Suppressor macrophage (primary cell): ENCODE results near the gene TNFRSF14.
A peak's percentile ranks its signal among the peaks of the same experiment; 100 is the strongest.

Experiments
- DNase-seq, 4 experiments: peaks; one replicate each; pipeline ENCODE4 v3.0.0-alpha.2; 2020 to 2022
- total RNA-seq, 17 experiments: gene quantifications; one replicate each; lab custom pipeline; 2026; ENCODE audit warnings: mixed read lengths in 6 of 17, inconsistent platforms in 3 of 17; lab: John Stamatoyannopoulos, UW

Gene TNFRSF14
- total RNA-seq: 63.2 to 233 (median 121) reads per million in 17 experiments

GRCh38 chr1:2556277-2556677 lies at the start of gene TNFRSF14:
Gene TNFRSF14, plus strand, starts transcription at chr1:2556371. Its CDS starts 294 bp downstream, at chr1:2556665.
- DNase-seq: peak in 1 of 4 experiments; percentile 78

- DNase-seq: no peak
These were observed 49.1 kb upstream of the TNFRSF14 start for GRCh38 chr1:2506901-2507565.

GRCh38 chr1:2507744-2508155 lies 48.4 kb upstream of the TNFRSF14 start:
- no peak for DNase-seq

DNA sequence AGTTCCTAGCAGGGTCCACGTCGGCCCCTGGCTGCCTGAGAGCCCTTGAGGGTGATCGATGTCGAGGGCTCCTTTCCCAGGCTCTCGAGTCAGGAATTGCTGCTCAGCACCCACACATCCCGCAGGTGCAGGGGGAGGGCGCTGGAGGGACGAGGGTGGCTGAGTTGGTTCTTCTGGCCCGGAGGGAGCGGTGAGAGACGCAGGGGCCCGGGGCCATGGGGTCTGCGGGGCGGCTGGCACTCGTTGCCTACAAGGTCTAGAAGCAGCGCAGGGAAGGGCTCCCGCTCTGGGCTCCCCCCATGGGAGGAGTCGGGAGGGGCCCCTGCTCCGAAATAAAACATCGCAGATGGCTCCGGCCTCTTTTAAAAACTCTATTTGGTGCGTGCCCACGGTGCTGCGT lies 48.0 kb upstream of the TNFRSF14 start:
- DNase-seq: no peak

DNA sequence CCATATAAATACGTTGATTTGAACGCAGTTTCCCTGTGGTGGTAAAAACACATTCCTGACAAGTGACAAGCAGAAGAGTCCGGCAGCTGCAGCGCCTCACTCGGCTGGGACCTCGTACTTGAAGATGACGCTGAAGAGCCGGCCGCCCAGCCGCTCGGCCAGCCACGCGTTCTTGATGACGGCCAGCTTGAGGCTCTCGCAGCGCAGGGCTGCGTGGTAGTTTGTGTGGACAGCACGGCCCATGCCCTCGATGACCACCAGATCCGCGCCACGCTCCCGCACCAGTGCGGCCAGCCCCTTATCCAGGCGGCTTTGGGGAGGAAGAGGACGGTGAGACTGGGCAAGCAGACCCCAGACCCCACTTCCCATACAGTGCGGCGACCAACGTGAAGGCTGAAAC lies 47.4 kb upstream of the TNFRSF14 start:
- DNase-seq: no peak

DNA sequence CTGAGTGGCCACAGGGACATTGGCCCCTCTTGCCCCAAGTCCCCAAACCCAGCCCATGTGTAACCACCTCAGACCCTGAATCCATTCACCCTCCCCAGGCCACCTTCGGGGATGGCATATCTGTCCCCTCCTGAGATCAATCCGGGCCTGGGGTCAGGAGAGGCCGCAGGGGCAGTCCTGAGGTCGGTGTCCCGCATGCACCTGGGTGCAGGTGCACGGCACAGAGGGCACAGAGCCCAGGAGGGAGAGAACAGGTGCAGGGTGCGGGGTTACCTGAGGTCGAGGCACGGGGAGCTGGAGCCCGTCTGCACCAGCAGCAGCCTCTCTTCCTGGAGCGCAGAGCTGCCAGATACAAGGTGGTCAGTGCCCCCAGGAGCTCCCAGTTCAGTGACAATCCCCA lies 46.6 kb upstream of the TNFRSF14 start:
- DNase-seq: no peak

DNA sequence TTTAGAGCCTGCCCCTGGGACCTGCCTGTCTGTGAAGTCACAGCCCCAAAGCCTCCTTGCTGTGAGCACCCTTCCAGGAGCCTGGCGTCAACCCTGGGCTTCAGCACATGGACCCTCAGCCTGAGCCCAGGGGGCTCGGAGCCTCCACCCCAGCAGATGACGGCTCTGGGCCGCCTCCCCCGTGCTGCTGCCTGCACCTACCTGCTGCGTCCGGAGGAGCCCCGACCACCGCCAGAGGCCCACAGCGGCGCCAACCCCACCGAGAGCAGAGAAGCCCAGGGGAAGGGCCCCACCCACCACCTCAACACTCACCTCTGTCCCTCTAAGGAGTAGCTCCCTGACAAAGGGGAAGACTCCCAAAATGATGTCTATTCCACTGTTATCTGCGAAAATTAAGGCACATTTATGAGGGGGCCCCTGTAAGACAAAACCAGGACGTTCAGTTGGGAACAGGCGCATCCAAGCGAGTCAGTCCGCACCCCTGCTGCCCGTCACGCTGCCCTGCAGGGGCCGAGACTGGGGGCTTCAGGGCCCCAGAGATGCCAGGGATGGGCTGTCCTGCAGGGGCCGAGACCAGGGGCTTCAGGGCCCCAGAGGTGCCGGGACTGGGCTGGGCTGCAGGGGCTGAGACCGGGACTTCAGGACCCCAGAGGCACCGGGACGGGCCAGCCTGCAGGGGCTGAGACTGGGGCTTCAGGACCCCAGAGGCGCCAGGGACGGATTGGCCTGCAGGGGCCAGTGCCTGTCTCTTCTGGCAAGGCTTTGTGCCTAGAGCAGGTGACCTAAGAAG lies 45.6 kb upstream of the TNFRSF14 start:
- DNase-seq: no peak

GRCh38 chr1:2512862-2513421 lies 43.2 kb upstream of the TNFRSF14 start:
- DNase-seq: no peak

DNA sequence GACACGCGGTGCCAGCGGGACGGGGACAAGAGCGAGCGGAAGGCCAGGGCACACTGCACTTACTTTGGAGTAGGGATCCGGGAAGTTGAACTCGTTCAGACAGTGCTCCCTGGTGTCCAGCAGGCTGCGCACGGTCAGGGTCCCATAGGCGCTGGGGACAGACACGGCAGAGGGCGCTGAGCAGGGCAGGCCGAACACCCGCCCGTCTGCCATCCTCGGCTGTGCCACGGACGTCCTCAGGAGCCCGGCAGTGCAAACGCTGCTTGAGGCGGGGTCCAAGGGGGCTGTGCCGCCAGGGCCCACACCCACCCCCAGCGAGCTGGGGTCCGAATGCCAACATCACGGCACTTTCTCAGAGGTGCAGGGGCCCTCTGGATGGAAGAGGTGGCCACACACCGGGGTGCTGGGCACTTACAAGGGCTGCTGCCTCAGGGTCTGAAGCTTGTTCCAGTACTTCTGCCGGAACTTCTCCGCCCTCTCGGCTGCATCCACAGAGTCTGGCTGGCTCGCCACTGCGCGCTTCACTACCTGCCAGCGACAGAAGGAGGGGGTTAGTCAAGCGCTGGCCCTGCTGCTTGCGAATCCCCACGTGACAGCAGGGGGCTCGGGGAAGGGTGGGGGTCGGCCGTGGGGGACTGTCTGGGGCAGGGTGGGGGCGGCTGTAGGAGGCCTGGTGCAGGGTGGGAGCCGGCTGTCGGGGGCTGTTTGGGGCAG lies 42.1 kb upstream of the TNFRSF14 start:
- DNase-seq: no peak

DNA sequence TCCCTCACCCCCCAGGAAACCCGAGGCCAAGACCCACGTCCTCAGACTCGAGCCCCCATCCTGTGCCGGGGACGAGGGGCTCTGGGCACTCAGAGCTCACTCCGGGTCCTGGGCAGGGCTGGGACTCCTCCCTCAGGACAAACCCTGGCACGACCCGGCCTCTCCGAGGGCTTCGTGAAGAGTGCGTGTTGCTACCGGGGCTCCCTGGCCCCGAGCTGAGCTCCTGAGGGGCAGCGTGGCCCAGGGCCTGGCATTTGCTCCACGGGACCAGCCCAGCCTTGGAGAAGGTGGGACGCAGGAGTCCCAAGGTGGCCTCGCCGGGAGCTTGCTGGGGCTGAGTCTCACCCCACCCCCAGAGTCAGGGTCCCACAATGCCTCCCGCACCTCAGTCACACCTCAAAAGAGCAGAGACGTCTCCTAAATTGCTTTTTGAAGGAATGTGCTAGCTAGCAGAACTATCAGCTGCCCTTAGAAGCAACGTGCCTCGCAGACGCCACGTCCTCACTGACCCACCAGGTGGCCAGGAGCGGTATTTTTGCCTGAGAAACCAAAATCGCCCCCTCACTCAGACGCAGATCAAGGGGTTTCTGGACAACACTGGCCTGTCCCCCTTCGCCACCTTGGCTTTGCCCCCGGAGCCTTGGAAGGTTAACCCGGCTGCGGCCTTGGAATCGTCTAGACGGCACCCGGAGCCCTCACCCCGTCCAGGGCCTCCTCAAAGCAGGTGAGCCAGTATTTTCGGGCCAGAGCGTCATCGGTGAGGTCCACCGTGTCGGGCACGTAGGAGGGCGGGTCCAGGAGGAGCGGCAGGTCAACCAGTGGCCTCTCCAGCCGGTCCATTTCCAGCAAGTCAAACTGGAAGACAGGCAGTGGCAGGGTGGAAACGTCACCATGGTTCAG lies 41.1 kb upstream of the TNFRSF14 start:
- DNase-seq: no peak

DNA sequence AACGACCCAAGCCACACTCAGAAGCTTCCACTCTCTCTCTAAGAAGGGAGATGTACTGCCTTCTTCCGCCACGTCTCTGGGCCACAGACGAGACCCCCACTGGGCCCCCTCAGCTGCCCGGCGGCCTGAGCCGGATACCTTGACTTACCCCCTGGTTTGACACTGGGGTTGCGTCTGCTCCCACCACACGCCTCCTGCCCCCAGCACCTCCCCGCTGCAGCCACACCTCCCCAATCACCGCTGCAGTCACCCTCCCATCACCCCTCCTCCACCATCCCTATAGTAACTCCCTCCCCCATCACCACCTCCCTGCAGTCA lies 40.4 kb upstream of the TNFRSF14 start:
- DNase-seq: no peak

DNA sequence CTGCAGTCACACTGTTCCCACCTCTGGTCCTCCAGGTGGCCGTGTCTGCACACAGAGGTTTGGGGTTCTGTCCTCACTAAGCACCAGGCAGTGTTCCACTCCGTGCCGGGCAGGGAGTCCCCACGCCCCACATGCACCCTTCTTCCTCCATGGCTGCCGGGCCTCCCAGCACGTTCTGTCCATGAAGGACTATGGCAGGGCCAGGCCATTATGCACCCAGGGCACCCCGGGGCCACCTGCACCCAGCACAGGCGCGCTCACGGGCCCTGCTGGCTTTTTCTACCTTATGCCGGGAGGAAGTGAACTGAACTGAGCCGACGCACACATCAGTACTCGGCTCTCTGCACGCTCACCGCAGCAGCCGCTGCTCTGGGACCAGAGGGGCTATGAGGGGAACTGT lies 40.0 kb upstream of the TNFRSF14 start:
- no peak for DNase-seq

DNA sequence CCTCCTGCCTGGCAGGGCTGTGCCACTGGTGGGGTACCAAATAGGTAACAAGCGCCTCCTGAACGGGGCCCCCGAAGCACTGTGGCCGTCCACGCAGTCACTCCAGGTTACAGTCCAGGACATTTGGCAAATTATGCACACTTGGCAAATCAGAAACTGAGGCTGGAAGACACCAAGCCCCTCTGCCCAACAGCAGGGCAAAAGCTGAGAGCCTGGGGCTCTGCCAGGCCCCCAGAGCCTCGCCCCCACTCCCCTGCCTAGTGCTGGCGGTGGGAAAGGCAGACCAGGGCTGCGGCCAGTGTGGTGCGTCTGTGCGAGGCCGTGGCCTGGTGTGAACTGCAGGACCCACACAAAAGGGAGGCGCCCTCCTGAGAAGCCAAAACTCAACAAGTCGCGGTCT lies 39.2 kb upstream of the TNFRSF14 start:
- DNase-seq: no peak

- DNase-seq: no peak
These were observed 38.2 kb upstream of the TNFRSF14 start for GRCh38 chr1:2517966-2518365.

DNA sequence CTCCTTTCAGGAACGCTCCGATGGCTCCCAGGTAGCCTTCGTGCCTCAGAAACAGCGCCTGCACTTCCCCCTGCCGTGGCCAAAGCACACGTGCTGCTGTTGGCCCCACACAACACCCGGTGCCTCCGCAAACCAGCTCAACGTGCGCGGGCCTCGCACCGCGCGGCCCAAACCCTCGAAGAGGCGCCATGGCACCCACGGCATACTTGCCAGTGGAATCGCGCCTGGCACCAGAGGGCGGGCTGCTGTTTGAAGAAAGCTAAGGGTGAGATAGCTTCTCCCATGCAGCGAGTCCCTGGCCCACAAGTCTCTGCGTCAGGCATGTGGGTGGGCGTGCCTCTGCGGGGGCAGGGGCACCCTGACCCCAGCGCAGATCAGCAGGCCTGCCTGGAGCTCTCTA lies 37.6 kb upstream of the TNFRSF14 start:
- DNase-seq: no peak

DNA sequence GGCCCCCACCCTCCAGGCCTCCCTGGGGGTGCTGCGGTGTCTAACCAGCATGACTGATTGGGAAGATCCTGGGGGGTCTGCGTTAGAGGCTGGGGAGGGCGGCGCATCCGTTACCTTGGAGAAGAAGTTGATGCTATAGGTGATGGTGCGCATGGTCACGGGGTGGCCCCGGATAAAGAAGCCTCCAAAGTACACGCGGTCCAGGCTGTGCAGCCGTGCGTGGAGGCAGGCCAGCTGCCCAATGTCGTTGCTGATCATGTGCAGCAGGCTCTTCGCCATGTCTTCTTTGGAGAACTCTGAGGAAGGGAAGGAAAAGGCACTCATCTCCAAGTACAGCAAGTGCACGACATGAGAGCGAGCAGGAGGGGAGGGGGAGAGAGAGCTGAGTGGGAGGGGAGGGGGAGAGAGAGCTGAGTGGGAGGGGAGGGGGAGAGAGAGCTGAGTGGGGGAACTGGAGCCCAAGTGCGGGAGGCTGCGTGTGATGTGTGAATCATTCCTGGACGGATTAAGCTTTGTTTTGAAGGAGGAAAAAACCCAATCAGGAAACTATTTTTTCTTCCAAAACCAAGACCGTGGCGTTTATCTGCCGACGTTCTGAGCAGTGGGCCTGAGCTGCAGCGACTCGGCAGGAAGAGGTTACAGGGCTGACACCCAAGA lies 37.0 kb upstream of the TNFRSF14 start:
- no peak for DNase-seq

- DNase-seq: no peak
These were observed 36.4 kb upstream of the TNFRSF14 start for GRCh38 chr1:2519729-2520128.

GRCh38 chr1:2520206-2520605 lies 36.0 kb upstream of the TNFRSF14 start:
- no peak for DNase-seq

- no peak for DNase-seq
These were observed 35.4 kb upstream of the TNFRSF14 start for GRCh38 chr1:2520806-2521205.

DNA sequence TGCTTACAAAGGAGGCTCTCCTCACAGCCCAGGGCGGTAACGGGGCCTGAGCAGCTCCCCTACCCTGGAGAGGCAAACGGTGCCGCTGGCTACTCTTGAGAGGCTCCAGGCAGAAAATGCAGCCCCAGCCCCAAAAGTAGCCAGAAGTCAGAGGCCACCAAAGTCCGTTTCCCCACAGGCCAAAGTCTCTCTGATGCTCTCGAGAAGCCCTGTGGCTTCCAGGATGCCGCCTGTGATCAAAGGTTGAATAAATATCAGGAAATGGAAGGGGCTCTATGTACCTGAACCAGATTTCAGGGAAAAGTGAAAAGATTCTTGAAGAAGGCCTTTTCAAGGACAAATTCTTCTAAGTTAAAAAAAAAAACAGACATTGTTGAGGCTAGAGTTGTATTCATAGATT lies 33.9 kb upstream of the TNFRSF14 start:
- no peak for DNase-seq

GRCh38 chr1:2523191-2523890 lies 32.8 kb upstream of the TNFRSF14 start:
- DNase-seq: no peak
